IPS DF 6.9 (cell line): ENCODE results near the gene PTTG1IP.

Experiments
- DNase-seq: peaks from one replicate; pipeline ENCODE4 v3.0.0-alpha.2; 2013; ENCODE audit warnings: low read depth, low spot score
- H3K27ac ChIP-seq: one replicate; pipeline ENCODE4 v1.5.1; 2013; ENCODE audit warnings: low read length, control low read depth
- H3K27me3 ChIP-seq: 2 replicates; pipeline ENCODE4 v1.6.1; 2013; ENCODE audit warnings: mild to moderate bottlenecking, low read length; ENCODE audit not compliant: control insufficient read depth, insufficient read depth
- H3K36me3 ChIP-seq: 2 replicates; pipeline ENCODE4 v1.6.1; 2013; ENCODE audit warnings: low read length; ENCODE audit not compliant: control insufficient read depth, insufficient read depth
- H3K4me1 ChIP-seq: 2 replicates; pipeline ENCODE4 v1.6.1; 2013; ENCODE audit warnings: low read length; ENCODE audit not compliant: control insufficient read depth, insufficient read depth
- H3K4me3 ChIP-seq: 2 replicates; pipeline ENCODE4 v1.5.1; 2013; ENCODE audit warnings: mild to moderate bottlenecking, low read length
- H3K9me3 ChIP-seq: 2 replicates; pipeline ENCODE4 v1.6.1; 2013; ENCODE audit warnings: low read length, inconsistent platforms; ENCODE audit not compliant: control insufficient read depth, insufficient read depth
- WGBS: extraction: QIAGEN DNeasy Blood & Tissue Kit; methylation state at CpG from one replicate; pipeline ENCODE4 v1.1.7; 2013; ENCODE audit warnings: mixed read lengths, missing lambda C conversion rate; ENCODE audit not compliant: insufficient read length, insufficient coverage; 5-methylcytosine and 5-hydroxymethylcytosine counted together

PTTG1IP gene

GRCh38 chr21:44888581-44889550, 15.4 kb upstream of the PTTG1IP start:
- Histone ChIP-seq H3K4me3 (no peak overlapping the region), H3K36me3 (peaks cover 3% of the 10 kb centered on the region; the same call in 1 of the 2 replicates), H3K4me1 (no peaks in the 10 kb centered on the region), H3K9me3 (no peaks in the 10 kb centered on the region), H3K27me3 (no peaks in the 10 kb centered on the region), H3K27ac (no peak overlapping the region)
- no CpG with 5 or more reads among the region's 64 CpGs for WGBS
- no peak for DNase-seq

- Histone ChIP-seq H3K27me3 (no peaks in the 10 kb centered on the region), H3K9me3 (no peaks in the 10 kb centered on the region), H3K4me1 (no peaks in the 10 kb centered on the region), H3K36me3 (peaks cover 3% of the 10 kb centered on the region; the same call in 1 of the 2 replicates), H3K4me3 (no peak overlapping the region), H3K27ac (no peak overlapping the region)
- no CpG with 5 or more reads among the region's 24 CpGs for WGBS
- DNase-seq: no peak
Observed at GRCh38 chr21:44887807-44888580, 14.5 kb upstream of the PTTG1IP start.

GRCh38 chr21:44887126-44887806, 13.8 kb upstream of the PTTG1IP start:
- no peaks in the 10 kb centered on the region for H3K9me3 ChIP-seq
- H3K4me1 ChIP-seq: no peaks in the 10 kb centered on the region
- peaks cover 3% of the 10 kb centered on the region; the same call in 1 of the 2 replicates for H3K36me3 ChIP-seq
- no peak overlapping the region for H3K4me3 ChIP-seq
- no peak for DNase-seq
- no peaks in the 10 kb centered on the region for H3K27me3 ChIP-seq
- H3K27ac ChIP-seq: no peak overlapping the region
- no CpG with 5 or more reads among the region's 11 CpGs for WGBS

- no peaks in the 10 kb centered on the region for H3K9me3 ChIP-seq
- no peaks in the 10 kb centered on the region for H3K27me3 ChIP-seq
- no CpG with 5 or more reads among the region's 44 CpGs for WGBS
- H3K4me1 ChIP-seq: no peaks in the 10 kb centered on the region
- no peak overlapping the region for H3K27ac ChIP-seq
- peaks cover 3% of the 10 kb centered on the region; the same call in 1 of the 2 replicates for H3K36me3 ChIP-seq
- H3K4me3 ChIP-seq: no peak overlapping the region
- no peak for DNase-seq
Observed at GRCh38 chr21:44886113-44887075, 12.9 kb upstream of the PTTG1IP start.

- no peak overlapping the region for H3K4me3 ChIP-seq
- no peak for DNase-seq
- H3K36me3 ChIP-seq: peaks cover 3% of the 10 kb centered on the region; the same call in 1 of the 2 replicates
- H3K9me3 ChIP-seq: no peaks in the 10 kb centered on the region
- no CpG with 5 or more reads among the region's 11 CpGs for WGBS
- no peaks in the 10 kb centered on the region for H3K27me3 ChIP-seq
- no peaks in the 10 kb centered on the region for H3K4me1 ChIP-seq
- H3K27ac ChIP-seq: no peak overlapping the region
Observed at GRCh38 chr21:44885615-44886014, 12.1 kb upstream of the PTTG1IP start.

- no peaks in the 10 kb centered on the region for H3K4me1 ChIP-seq
- no peaks in the 10 kb centered on the region for H3K9me3 ChIP-seq
- H3K4me3 ChIP-seq: no peak overlapping the region
- no peaks in the 10 kb centered on the region for H3K27me3 ChIP-seq
- H3K27ac ChIP-seq: no peak overlapping the region
- WGBS: no CpG with 5 or more reads among the region's 7 CpGs
- DNase-seq: no peak
- peaks cover under 1% of the 10 kb centered on the region; the same call in 1 of the 2 replicates for H3K36me3 ChIP-seq
Observed at GRCh38 chr21:44884097-44884496, 10.6 kb upstream of the PTTG1IP start.

GRCh38 chr21:44883250-44883649, 9.8 kb upstream of the PTTG1IP start:
- no peaks in the 10 kb centered on the region for H3K4me1 ChIP-seq

GRCh38 chr21:44881198-44881872, 7.8 kb upstream of the PTTG1IP start:
- Histone ChIP-seq H3K27ac (no peak overlapping the region), H3K36me3 (no peaks in the 10 kb centered on the region), H3K27me3 (no peaks in the 10 kb centered on the region), H3K4me3 (no peak overlapping the region), H3K9me3 (no peaks in the 10 kb centered on the region), H3K4me1 (no peaks in the 10 kb centered on the region)
- no CpG with 5 or more reads among the region's 6 CpGs for WGBS
- no peak for DNase-seq

More at GRCh38 chr21:44883250-44883649, 9.8 kb upstream of the PTTG1IP start:
- Histone ChIP-seq H3K4me3 (no peak overlapping the region), H3K9me3 (no peaks in the 10 kb centered on the region), H3K27ac (no peak overlapping the region), H3K27me3 (no peaks in the 10 kb centered on the region), H3K36me3 (no peaks in the 10 kb centered on the region; the same call in 1 of the 2 replicates)
- no peak for DNase-seq
- WGBS: no CpG with 5 or more reads among the region's 11 CpGs
